Mesendoderm (in vitro differentiated cells): ENCODE measurements around the gene GNB2.
A peak's percentile ranks its signal among the peaks of the same experiment; 100 is the strongest.

Experiments used
- DNase-seq: peaks from one replicate; pipeline ENCODE4 v3.0.0; 2013
- H2AK5ac ChIP-seq: 2 replicates; pipeline ENCODE4 v1.6.1; 2013; ENCODE audit warnings: low read length, inconsistent platforms
- H2BK120ac ChIP-seq: 2 replicates; pipeline ENCODE4 v1.6.1; 2013; ENCODE audit warnings: low read depth, mild to moderate bottlenecking, low read length, moderate library complexity, mixed read lengths
- H2BK15ac ChIP-seq: replicated peaks from 2 replicates; pipeline ENCODE4 v1.6.1; 2013; ENCODE audit warnings: low read depth, mild to moderate bottlenecking, moderate library complexity
- H2BK5ac ChIP-seq: 2 replicates; pipeline ENCODE4 v1.6.1; 2013; ENCODE audit warnings: low read length, inconsistent platforms
- H3K18ac ChIP-seq: 2 replicates; pipeline ENCODE4 v1.6.1; 2013; ENCODE audit warnings: mild to moderate bottlenecking, low read length, mixed read lengths
- H3K23ac ChIP-seq: one replicate; pipeline ENCODE4 v1.6.1; 2013; ENCODE audit warnings: low read length
- H3K27ac ChIP-seq: 2 replicates; pipeline ENCODE4 v1.5.1; 2013; ENCODE audit warnings: low read depth, mild to moderate bottlenecking, inconsistent platforms, low read length, moderate library complexity
- H3K27me3 ChIP-seq: 2 replicates; pipeline ENCODE4 v1.6.1; 2013; ENCODE audit warnings: low read length, control low read depth, mild to moderate bottlenecking, inconsistent platforms; ENCODE audit not compliant: insufficient read depth, poor library complexity
- H3K36me3 ChIP-seq: 2 replicates; pipeline ENCODE4 v1.6.1; 2013; ENCODE audit warnings: low read length, inconsistent platforms; ENCODE audit not compliant: control insufficient read depth, insufficient read depth
- H3K4ac ChIP-seq: one replicate; pipeline ENCODE4 v1.6.1; 2013; ENCODE audit warnings: low read depth, mild to moderate bottlenecking, low read length, moderate library complexity
- H3K4me1 ChIP-seq: 2 replicates; pipeline ENCODE4 v1.6.1; 2013; ENCODE audit warnings: low read depth, low read length, inconsistent platforms; ENCODE audit not compliant: control insufficient read depth
- H3K4me2 ChIP-seq: 2 replicates; pipeline ENCODE4 v1.6.1; 2013; ENCODE audit warnings: low read length
- H3K4me3 ChIP-seq: 2 replicates; pipeline ENCODE4 v1.5.1; 2013; ENCODE audit warnings: mild to moderate bottlenecking, low read length
- H3K56ac ChIP-seq: one replicate; pipeline ENCODE4 v1.6.1; 2013; ENCODE audit warnings: low read length
- H3K79me1 ChIP-seq: 2 replicates; pipeline ENCODE4 v1.6.1; 2013; ENCODE audit warnings: low read length, inconsistent platforms
- H3K79me2 ChIP-seq: 2 replicates; pipeline ENCODE4 v1.6.1; 2013; ENCODE audit warnings: mild to moderate bottlenecking, low read length; ENCODE audit not compliant: control insufficient read depth, insufficient read depth
- H3K9ac ChIP-seq: 2 replicates; pipeline ENCODE4 v1.6.1; 2013; ENCODE audit warnings: low read length, inconsistent platforms
- H4K5ac ChIP-seq: one replicate; pipeline ENCODE4 v1.6.1; 2013; ENCODE audit warnings: low read length
- H4K8ac ChIP-seq: one replicate; pipeline ENCODE4 v1.6.1; 2013; ENCODE audit warnings: low read depth, mild to moderate bottlenecking, control low read depth, low read length, moderate library complexity
- WGBS: extraction: QIAGEN DNeasy Blood & Tissue Kit; methylation state at CpG from one replicate; pipeline ENCODE4 v1.1.7; 2013; ENCODE audit warnings: low lambda C conversion rate, missing lambda C conversion rate; ENCODE audit not compliant: insufficient coverage; ENCODE audit errors: extremely low coverage; 5-methylcytosine and 5-hydroxymethylcytosine counted together

Gene GNB2

GRCh38 chr7:100689230-100690135 is 15.9 kb downstream of the GNB2 start:
- peaks cover 7% of the 10 kb centered on the region for H3K4me1 ChIP-seq
- H3K56ac ChIP-seq, result no peak overlapping the region
- no peak for DNase-seq
- H3K4ac ChIP-seq, result no peak overlapping the region
- H3K23ac ChIP-seq, result no peak overlapping the region
- no peak overlapping the region for H2BK15ac ChIP-seq
- H4K5ac ChIP-seq, result no peak overlapping the region
- no peak overlapping the region for H2BK5ac ChIP-seq
- no peak overlapping the region for H2BK120ac ChIP-seq
- no peak overlapping the region for H3K27ac ChIP-seq
- H2AK5ac ChIP-seq, result no peak overlapping the region
- peaks cover 10% of the 10 kb centered on the region for H3K36me3 ChIP-seq
- WGBS, result no CpG with 5 or more reads among the region's 18 CpGs
- H3K79me1 ChIP-seq, result peaks cover 24% of the 10 kb centered on the region
- no peak overlapping the region for H4K8ac ChIP-seq
- no peak overlapping the region for H3K4me3 ChIP-seq
- no peak overlapping the region for H3K4me2 ChIP-seq
- no peaks in the 10 kb centered on the region for H3K27me3 ChIP-seq
- no peak overlapping the region for H3K18ac ChIP-seq
- no peak overlapping the region for H3K9ac ChIP-seq
- H3K79me2 ChIP-seq, result peaks cover 45% of the 10 kb centered on the region

- H3K36me3 ChIP-seq, result peaks cover 4% of the 10 kb centered on the region
- peak overlapping the region; percentile 14 for H3K4me3 ChIP-seq
- H3K27ac ChIP-seq, result no peak overlapping the region
Observed at GRCh38 chr7:100691676-100692577, 18.4 kb downstream of the GNB2 start.

GRCh38 chr7:100692578-100692961 is 19.0 kb downstream of the GNB2 start:
- no peak overlapping the region for H4K8ac ChIP-seq
- H3K4me1 ChIP-seq, result peaks cover 7% of the 10 kb centered on the region
- peaks cover 4% of the 10 kb centered on the region for H3K36me3 ChIP-seq
- no peak overlapping the region for H2AK5ac ChIP-seq
- H4K5ac ChIP-seq, result no peak overlapping the region
- H3K4me2 ChIP-seq, result peak overlapping the region; percentile 71
- H3K18ac ChIP-seq, result no peak overlapping the region
- H3K79me2 ChIP-seq, result peaks cover 45% of the 10 kb centered on the region
- no peak overlapping the region for H3K4ac ChIP-seq
- H3K23ac ChIP-seq, result no peak overlapping the region
- no CpG with 5 or more reads among the region's 6 CpGs for WGBS
- H3K79me1 ChIP-seq, result peaks cover 24% of the 10 kb centered on the region
- H3K27ac ChIP-seq, result no peak overlapping the region
- no peak overlapping the region for H2BK5ac ChIP-seq
- no peak overlapping the region for H3K4me3 ChIP-seq
- H3K56ac ChIP-seq, result peak overlapping the region; percentile 93
- no peak overlapping the region for H2BK120ac ChIP-seq
- DNase-seq, result no peak
- H2BK15ac ChIP-seq, result no peak overlapping the region
- peak overlapping the region; percentile 95 for H3K9ac ChIP-seq
- no peaks in the 10 kb centered on the region for H3K27me3 ChIP-seq

More at GRCh38 chr7:100691676-100692577, 18.4 kb downstream of the GNB2 start:
- Histone ChIP-seq H3K27me3 (no peaks in the 10 kb centered on the region), H3K79me1 (peaks cover 24% of the 10 kb centered on the region), H3K79me2 (peaks cover 45% of the 10 kb centered on the region), H2BK120ac (no peak overlapping the region), H3K4me1 (peaks cover 7% of the 10 kb centered on the region), H2BK15ac (no peak overlapping the region), H3K23ac (no peak overlapping the region), H4K8ac (no peak overlapping the region), H3K18ac (no peak overlapping the region), H3K9ac (peak overlapping the region; percentile 95), H2BK5ac (no peak overlapping the region), H2AK5ac (no peak overlapping the region), H3K4me2 (peak overlapping the region; percentile 71), H3K4ac (no peak overlapping the region), H3K56ac (peak overlapping the region; percentile 93), H4K5ac (no peak overlapping the region)
- no CpG with 5 or more reads among the region's 28 CpGs for WGBS
- DNase-seq, result peak; percentile 92

- H3K23ac ChIP-seq, result peak overlapping the region; percentile 72
- H2BK120ac ChIP-seq, result peak overlapping the region; percentile 82
- H3K36me3 ChIP-seq, result no peaks in the 10 kb centered on the region
- peak overlapping the region; percentile 88 for H3K18ac ChIP-seq
- H3K27ac ChIP-seq, result peak overlapping the region; percentile 81
- H4K8ac ChIP-seq, result peak overlapping the region; percentile 94
- H3K79me2 ChIP-seq, result peaks cover 42% of the 10 kb centered on the region
- H3K79me1 ChIP-seq, result peaks cover 21% of the 10 kb centered on the region
- H3K4me3 ChIP-seq, result peak overlapping the region; percentile 76
- peak overlapping the region; percentile 71 for H3K4me2 ChIP-seq
- no peak for DNase-seq
- H2BK5ac ChIP-seq, result no peak overlapping the region
- no peak overlapping the region for H2AK5ac ChIP-seq
- H3K4ac ChIP-seq, result peak overlapping the region; percentile 96
- H3K56ac ChIP-seq, result peak overlapping the region; percentile 93
- no peak overlapping the region for H4K5ac ChIP-seq
- H3K27me3 ChIP-seq, result no peaks in the 10 kb centered on the region
- H3K9ac ChIP-seq, result peak overlapping the region; percentile 95
- peaks cover 7% of the 10 kb centered on the region for H3K4me1 ChIP-seq
- no CpG with 5 or more reads among the region's 81 CpGs for WGBS
- H2BK15ac ChIP-seq, result no peak overlapping the region
Observed at GRCh38 chr7:100693312-100694097, 20.0 kb downstream of the GNB2 start.

- Histone ChIP-seq H3K23ac (peak within 1 kb of the TSS; percentile 72), H2BK120ac (peak within 1 kb of the TSS; percentile 82)
Observed at GRCh38 chr7:100694098-100694745, 20.7 kb downstream of the GNB2 start, which contains the start of gene GIGYF1. TSS of gene GIGYF1 (minus strand) at chr7:100694250. CDS start at chr7:100688238, 6,012 bp downstream.

More at GRCh38 chr7:100694098-100694745, 20.7 kb downstream of the GNB2 start, which contains the start of gene GIGYF1:
- Histone ChIP-seq H2BK15ac (no peak within 1 kb of the TSS), H3K79me2 (peaks cover 37% of the 10 kb centered on the region), H3K9ac (peak within 1 kb of the TSS; percentile 95), H2BK5ac (no peak within 1 kb of the TSS), H3K4me3 (peak within 1 kb of the TSS; percentile 76), H3K4me1 (peaks cover 7% of the 10 kb centered on the region), H3K4me2 (peak within 1 kb of the TSS; percentile 71), H3K79me1 (peaks cover 19% of the 10 kb centered on the region), H3K27ac (peak within 1 kb of the TSS; percentile 81), H3K27me3 (no peaks in the 10 kb centered on the region), H3K36me3 (no peaks in the 10 kb centered on the region), H4K5ac (no peak within 1 kb of the TSS), H4K8ac (peak within 1 kb of the TSS; percentile 94), H3K18ac (peak within 1 kb of the TSS; percentile 88), H3K56ac (peak within 1 kb of the TSS; percentile 93), H2AK5ac (no peak within 1 kb of the TSS), H3K4ac (peak within 1 kb of the TSS; percentile 96)
- DNase-seq, result peak; percentile 69
- no CpG with 5 or more reads among the region's 102 CpGs for WGBS
